Measurements from ENCODE around the gene PES1. TPM values are rescaled to one million over a fixed set of nuclear protein-coding genes. Genes with fewer than 3 reads are reported as not detected.

The PES1 gene
- total and polyA plus RNA-seq, 2 of the 13 experiments (the other 11 are each of a cell fraction or from before 2014, with no cell fraction given), result 65.1 to 94.7 TPM

DNA sequence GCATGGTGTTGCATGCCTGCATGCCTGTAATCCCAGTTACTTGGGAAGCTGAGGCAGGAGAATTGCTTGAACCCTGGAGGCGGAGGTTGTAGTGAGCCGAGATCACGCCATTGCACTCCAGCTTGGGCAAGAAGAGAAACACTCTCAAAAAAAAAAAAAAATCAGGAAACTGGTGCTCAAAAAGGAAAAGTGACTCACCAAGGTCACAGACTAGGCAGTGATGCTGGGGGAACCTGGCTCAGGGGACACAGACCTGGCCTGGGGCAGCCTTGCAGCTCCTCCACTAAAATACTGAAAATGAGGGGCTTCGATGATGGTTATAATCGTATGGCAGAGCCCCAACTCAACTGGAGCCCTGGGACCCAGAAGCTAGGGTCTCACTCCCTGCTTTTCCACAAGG is 35.8 kb upstream of the PES1 start:
- Histone ChIP-seq H3K4me1 (ENCODE audit: insufficient read depth, low read length) (no peaks in the 10 kb centered on the region), H3K27ac (ENCODE audit: extremely low read length, insufficient read depth, low read length) (no peak overlapping the region), H3K27me3 (ENCODE audit: control insufficient read depth in 1 of 2, insufficient read depth in 2 of 2, low read length in 2 of 2) (no peaks in the 10 kb centered on the region), H3K4me3 (replicated peaks in 1 of 3; ENCODE audit: insufficient read depth in 1 of 3, low read depth in 2 of 3, low read length in 3 of 3) (no peak overlapping the region), H3K36me3 (replicated peaks in 1 of 2; ENCODE audit: control insufficient read depth in 1 of 2, insufficient read depth in 2 of 2, low read length in 2 of 2) (no peaks in the 10 kb centered on the region), H4K20me1 (ENCODE audit: insufficient read depth, low read length) (no peaks in the 10 kb centered on the region), H3K9ac (ENCODE audit: insufficient read depth, low read depth, low read length) (no peak overlapping the region), H3K4me2 (ENCODE audit: low read depth, low read length) (no peak overlapping the region), H2AFZ (ENCODE audit: low read length) (no peak overlapping the region), H3K9me3 (ENCODE audit: low read length) (no peaks in the 10 kb centered on the region), H3K79me2 (ENCODE audit: insufficient read depth, low read length) (no peaks in the 10 kb centered on the region)
- no TSS peak for BruUV-seq (replicated peaks)
- intact Hi-C loops (cut with micrococcal nuclease; ENCODE audit: unreplicated experiment) (no loop called here), in situ Hi-C loops (cut with HindIII; ENCODE audit: extremely low pct_ligation_motif_present, low pct_unique_long_range_greater_than_20kb) (no loop called here)
- no peak for TF ChIP-seq ZNF543 (CRISPR knock-in tag; IDR thresholded peaks at IDR 0.05)
- no peak for TF ChIP-seq ZNF704 (CRISPR knock-in tag; IDR thresholded peaks at IDR 0.05; ENCODE audit: borderline replicate concordance)
- TF ChIP-seq AKNA (CRISPR knock-in tag; IDR thresholded peaks at IDR 0.05; ENCODE audit: borderline replicate concordance), result no peak
- no peak for TF ChIP-seq ZBTB3 (CRISPR knock-in tag; IDR thresholded peaks at IDR 0.05; ENCODE audit: borderline replicate concordance, low read depth)
- TF ChIP-seq DR1 (CRISPR knock-in tag; IDR thresholded peaks at IDR 0.05), result no peak
- TF ChIP-seq MBNL3 (CRISPR knock-in tag; conservative IDR thresholded peaks at IDR 0.05), result no peak
- TF ChIP-seq HHEX (CRISPR knock-in tag; IDR thresholded peaks at IDR 0.05), result no peak
- no peak for TF ChIP-seq GTF2F1 (IDR thresholded peaks at IDR 0.05; ENCODE audit: low read length)
- TF ChIP-seq, protein P1, sequence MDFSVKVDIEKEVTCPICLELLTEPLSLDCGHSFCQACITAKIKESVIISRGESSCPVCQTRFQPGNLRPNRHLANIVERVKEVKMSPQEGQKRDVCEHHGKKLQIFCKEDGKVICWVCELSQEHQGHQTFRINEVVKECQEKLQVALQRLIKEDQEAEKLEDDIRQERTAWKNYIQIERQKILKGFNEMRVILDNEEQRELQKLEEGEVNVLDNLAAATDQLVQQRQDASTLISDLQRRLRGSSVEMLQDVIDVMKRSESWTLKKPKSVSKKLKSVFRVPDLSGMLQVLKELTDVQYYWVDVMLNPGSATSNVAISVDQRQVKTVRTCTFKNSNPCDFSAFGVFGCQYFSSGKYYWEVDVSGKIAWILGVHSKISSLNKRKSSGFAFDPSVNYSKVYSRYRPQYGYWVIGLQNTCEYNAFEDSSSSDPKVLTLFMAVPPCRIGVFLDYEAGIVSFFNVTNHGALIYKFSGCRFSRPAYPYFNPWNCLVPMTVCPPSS (IDR thresholded peaks at IDR 0.05), result no peak
- no peak for TF ChIP-seq ZNF7 (CRISPR knock-in tag; IDR thresholded peaks at IDR 0.05)
- TF ChIP-seq MYC (CRISPR knock-in tag; IDR thresholded peaks at IDR 0.05; ENCODE audit: borderline replicate concordance), result no peak
- TF ChIP-seq GTF3A (CRISPR knock-in tag; conservative IDR thresholded peaks at IDR 0.05), result no peak
- TF ChIP-seq GPN1 (CRISPR knock-in tag; IDR thresholded peaks at IDR 0.05; ENCODE audit: borderline replicate concordance), result no peak
- TF ChIP-seq ZBTB7B (CRISPR knock-in tag; IDR thresholded peaks at IDR 0.05), result no peak
- no peak for TF ChIP-seq ZBTB42 (CRISPR knock-in tag; IDR thresholded peaks at IDR 0.05)
- TF ChIP-seq, protein P2, sequence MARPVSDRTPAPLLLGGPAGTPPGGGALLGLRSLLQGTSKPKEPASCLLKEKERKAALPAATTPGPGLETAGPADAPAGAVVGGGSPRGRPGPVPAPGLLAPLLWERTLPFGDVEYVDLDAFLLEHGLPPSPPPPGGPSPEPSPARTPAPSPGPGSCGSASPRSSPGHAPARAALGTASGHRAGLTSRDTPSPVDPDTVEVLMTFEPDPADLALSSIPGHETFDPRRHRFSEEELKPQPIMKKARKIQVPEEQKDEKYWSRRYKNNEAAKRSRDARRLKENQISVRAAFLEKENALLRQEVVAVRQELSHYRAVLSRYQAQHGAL (CRISPR knock-in tag; IDR thresholded peaks at IDR 0.05; ENCODE audit: not compliant biosample characterization), result no peak
- CTCF ChIA-PET (ENCODE audit: low intra/inter-chr PET ratio, low total read pairs), result no interaction called here
- WGBS (ENCODE audit: low lambda C conversion rate), result 31% methylated on average over 5 of the region's 5 CpGs
- FAIRE-seq (no peak), DNase-seq (ENCODE audit: low spot score) (no peak), ATAC-seq (no peak)
- POLR2A ChIA-PET, result no interaction called here

Data from HepG2 (cell line).